ENCODE data around the gene SLC10A6.

- TF ChIP-seq POLR2A (IDR thresholded peaks at IDR 0.05) (no peak), CTCF (IDR thresholded peaks at IDR 0.05) (no peak)
Measured at GRCh38 chr4:86892636-86892960, 43.4 kb upstream of the SLC10A6 start.

Measured in right lobe of liver (tissue), 4 donors.